ENCODE results near the gene PRCC.

- TF ChIP-seq CTCF (CRISPR knock-in tag; IDR thresholded peaks at IDR 0.05) (no peak), JUND (CRISPR knock-in tag; IDR thresholded peaks at IDR 0.05) (no peak)
These were observed 21.0 kb upstream of the PRCC start for GRCh38 chr1:156746406-156746727.
